ENCODE data around the gene NFKBIA. TPM values are rescaled to one million over a fixed set of nuclear protein-coding genes. Genes with fewer than 3 reads are reported as not detected.
"Not testable (repeated sequence)": the region's sequence is repeated elsewhere in the genome, so short reads cannot be mapped to it uniquely, and the experiment has no call there.

Gene NFKBIA
- total RNA-seq, 3 donors from 2014 or later: 134 to 180 (median 153) TPM

- ATAC-seq: no peak
Measured at GRCh38 chr14:35383569-35384454, 20.7 kb downstream of the NFKBIA start.

DNA sequence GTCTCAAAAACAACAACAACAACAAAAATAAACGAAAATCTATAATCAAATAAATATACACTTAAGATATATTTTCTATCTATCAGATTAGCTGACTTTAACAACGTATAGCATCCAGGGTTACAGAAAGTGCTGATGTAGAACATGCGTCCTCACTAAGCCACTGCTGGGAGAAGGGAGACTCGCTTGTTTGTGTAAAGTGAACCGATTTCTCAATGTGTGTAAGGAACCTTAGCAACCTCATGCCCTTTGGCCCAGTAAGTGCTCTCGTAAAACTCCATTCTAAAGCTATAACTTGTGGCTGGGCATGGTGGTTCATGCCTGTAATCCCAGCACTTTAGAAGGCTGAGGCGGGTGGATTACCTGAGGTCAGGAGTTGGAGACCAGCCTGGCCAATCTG, 23.8 kb downstream of the NFKBIA start:
- no peaks in the 10 kb centered on the region for H3K36me3 ChIP-seq (ENCODE audit: low read depth)
- no peaks in the 10 kb centered on the region for H3K9me3 ChIP-seq
- intact Hi-C loops (cut with DNase I, micrococcal nuclease): no loop called here
- no peak overlapping the region for H3K4me3 ChIP-seq
- ATAC-seq (peak; percentile 78), DNase-seq (peak in 1 of 3 donors; percentile 89)
- TF ChIP-seq CTCF (IDR thresholded peaks at IDR 0.05): no peak
- peaks cover 31% of the 10 kb centered on the region for H3K4me1 ChIP-seq (ENCODE audit: low read depth)

More at GRCh38 chr14:35383569-35384454, 20.7 kb downstream of the NFKBIA start:
- DNase-seq: no peak
- no peak for TF ChIP-seq CTCF (IDR thresholded peaks at IDR 0.05)
- no peaks in the 10 kb centered on the region for H3K36me3 ChIP-seq (ENCODE audit: low read depth)
- no peak overlapping the region for H3K4me3 ChIP-seq
- peaks cover 31% of the 10 kb centered on the region for H3K4me1 ChIP-seq (ENCODE audit: low read depth)
- no peaks in the 10 kb centered on the region for H3K9me3 ChIP-seq
- intact Hi-C loops (cut with DNase I, micrococcal nuclease): no loop called here

DNA sequence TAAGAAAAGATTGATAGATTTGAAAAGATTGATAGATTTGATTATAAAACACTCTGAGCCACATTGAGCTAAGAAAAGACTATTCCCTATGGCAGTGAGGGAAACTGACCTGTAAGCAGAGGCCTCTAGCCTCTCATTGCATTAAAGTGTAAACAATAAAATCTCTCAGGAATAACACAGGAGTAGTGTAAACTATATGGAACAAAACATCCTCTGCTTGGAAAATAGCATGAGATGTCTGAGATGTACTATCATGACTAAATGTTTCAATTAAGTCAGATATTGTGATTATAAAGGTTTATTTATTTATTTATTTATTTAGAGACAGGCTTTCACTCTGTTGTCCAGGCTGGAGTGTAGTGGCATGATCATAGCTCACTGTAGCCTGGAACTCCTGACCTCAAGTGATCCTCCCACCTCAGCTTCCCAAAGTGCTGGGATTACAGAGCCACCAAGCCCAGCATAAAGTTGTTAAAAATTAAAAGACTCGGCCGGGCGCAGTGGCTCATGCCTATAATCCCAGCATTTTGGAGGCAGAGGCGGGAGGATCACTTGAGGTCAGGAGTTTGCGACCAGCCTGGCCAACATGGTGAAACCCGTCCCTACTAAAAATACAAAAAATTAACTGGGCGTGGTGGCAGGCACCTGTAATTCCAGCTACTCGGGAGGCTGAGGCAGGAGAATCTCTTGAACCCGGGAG, 25.2 kb downstream of the NFKBIA start:
- peak in 2 of 3 donors; percentile 56 to 59 for DNase-seq
- intact Hi-C loops (cut with DNase I, micrococcal nuclease); H3K9me3 ChIP-seq; H3K4me3 ChIP-seq; H3K36me3 ChIP-seq (ENCODE audit: low read depth): not testable (repeated sequence)
- H3K4me1 ChIP-seq (ENCODE audit: low read depth): peaks cover 18% of the 10 kb centered on the region
- peak; percentile 36 for ATAC-seq

GRCh38 chr14:35378425-35379233, 25.9 kb downstream of the NFKBIA start:
- no peaks in the 10 kb centered on the region for H3K9me3 ChIP-seq
- peak in 2 of 3 donors; percentile 59 to 70 for DNase-seq
- intact Hi-C loops (cut with DNase I, micrococcal nuclease): no loop called here
- TF ChIP-seq CTCF (IDR thresholded peaks at IDR 0.05): no peak
- H3K4me3 ChIP-seq: no peak overlapping the region
- ATAC-seq: peak; percentile 73
- H3K36me3 ChIP-seq (ENCODE audit: low read depth): no peaks in the 10 kb centered on the region
- peaks cover 11% of the 10 kb centered on the region for H3K4me1 ChIP-seq (ENCODE audit: low read depth)

GRCh38 chr14:35375558-35376025, 29.0 kb downstream of the NFKBIA start:
- ATAC-seq: no peak
- intact Hi-C loops (cut with DNase I, micrococcal nuclease): no loop called here

More at GRCh38 chr14:35375558-35376025, 29.0 kb downstream of the NFKBIA start:
- TF ChIP-seq CTCF (IDR thresholded peaks at IDR 0.05): no peak
- H3K9me3 ChIP-seq: peaks cover 11% of the 10 kb centered on the region
- H3K4me3 ChIP-seq: no peak overlapping the region
- H3K4me1 ChIP-seq (ENCODE audit: low read depth): peaks cover 11% of the 10 kb centered on the region
- no peak for DNase-seq
- H3K36me3 ChIP-seq (ENCODE audit: low read depth): no peaks in the 10 kb centered on the region
